Upper lobe of right lung (tissue), 1 donor: ENCODE measurements around the gene CD300H. TPM values are rescaled to one million over a fixed set of nuclear protein-coding genes. Genes with fewer than 3 reads are reported as not detected.
A peak's percentile ranks its signal among the peaks of the same experiment; 100 is the strongest.

ENCODE experiments used
- ATAC-seq: fragments of 200-7000 bp; cut with Tn5 transposase; one replicate; pipeline ENCODE4 v1.9.1; 2020; ENCODE audit warnings: mild to moderate bottlenecking, moderate library complexity
- DNase-seq: peaks from one replicate; pipeline ENCODE4 v3.0.0-alpha.2; 2020
- H3K27ac ChIP-seq: fragments of 200-600 bp; one replicate; pipeline ENCODE4 v1.8.0; 2022
- H3K27me3 ChIP-seq: fragments of 200-600 bp; one replicate; pipeline ENCODE4 v1.8.0; 2022; ENCODE audit warnings: mild to moderate bottlenecking
- H3K36me3 ChIP-seq: fragments of 200-600 bp; one replicate; pipeline ENCODE4 v1.8.0; 2022
- H3K4me1 ChIP-seq: fragments of 200-600 bp; one replicate; pipeline ENCODE4 v1.8.0; 2022
- H3K4me3 ChIP-seq: fragments of 200-600 bp; one replicate; pipeline ENCODE4 v1.8.0; 2022; ENCODE audit warnings: mild to moderate bottlenecking
- H3K9me3 ChIP-seq: fragments of 200-600 bp; one replicate; pipeline ENCODE4 v1.8.0; 2022
- CTCF ChIP-seq: fragments of 200-600 bp; IDR thresholded peaks from one replicate; pipeline ENCODE4 v1.8.0; 2022; ENCODE audit warnings: antibody characterized with exemption
- intact Hi-C: fragments of 100-400 bp; cut with DNase I; formaldehyde crosslinking; loops from one replicate; pipeline ENCODE4 v1.11.0; 2022
- total RNA-seq: library from RNA; stranded (reverse); fragmentation: NEBNext Ultra II Directional; extraction: Animal tissue kit (Norgen Biotek cat#: 25700); gene quantifications from one replicate; pipeline ENCODE4 v1.2.1, GENCODE V29; 2021
- donor health status: DM: no; HTN: yes; CAD: no; lungs with severe emphysema.

Gene CD300H
- total RNA-seq, 1 donor from 2014 or later: not detected

GRCh38 chr17:74542166-74542565, 25.1 kb downstream of the CD300H start:
- no peak overlapping the region for H3K4me3 ChIP-seq
- no peaks in the 10 kb centered on the region for H3K27me3 ChIP-seq
- ATAC-seq: no peak
- DNase-seq: no peak
- TF ChIP-seq CTCF: no peak
- H3K4me1 ChIP-seq: no peaks in the 10 kb centered on the region
- no peaks in the 10 kb centered on the region for H3K36me3 ChIP-seq
- H3K27ac ChIP-seq: no peak overlapping the region
- intact Hi-C loops: no loop called here
- H3K9me3 ChIP-seq: no peaks in the 10 kb centered on the region

GRCh38 chr17:74541176-74542111, 25.9 kb downstream of the CD300H start:
- Histone ChIP-seq H3K27ac (no peak overlapping the region), H3K9me3 (no peaks in the 10 kb centered on the region), H3K27me3 (no peaks in the 10 kb centered on the region), H3K4me1 (no peaks in the 10 kb centered on the region), H3K4me3 (no peak overlapping the region), H3K36me3 (no peaks in the 10 kb centered on the region)
- TF ChIP-seq CTCF: no peak
- intact Hi-C loops: no loop called here
- ATAC-seq (no peak), DNase-seq (peak; percentile 43)

GRCh38 chr17:74539281-74539820, 28.0 kb downstream of the CD300H start:
- peak; percentile 51 for DNase-seq

DNA sequence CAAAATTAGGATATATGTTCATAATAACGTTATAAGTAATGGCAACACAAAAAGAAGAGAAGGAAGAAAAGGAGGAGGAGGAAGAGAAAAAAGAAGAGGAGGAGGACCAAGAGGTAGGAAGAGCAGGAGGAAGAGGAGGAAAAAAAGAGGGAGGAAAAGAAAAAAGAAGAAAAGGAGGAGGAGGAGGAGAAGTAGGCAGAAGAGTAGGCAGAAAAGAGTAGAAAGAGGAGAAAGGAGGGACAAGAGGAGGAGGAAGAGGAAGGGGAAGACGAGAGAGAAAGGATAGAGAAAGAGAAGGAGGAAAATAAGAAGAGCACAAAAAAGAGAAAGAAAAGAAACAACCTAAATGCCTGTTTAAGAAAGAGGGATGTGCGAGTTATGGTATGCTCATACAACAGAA, 30.4 kb downstream of the CD300H start:
- no peaks in the 10 kb centered on the region for H3K36me3 ChIP-seq
- no peaks in the 10 kb centered on the region for H3K9me3 ChIP-seq
- DNase-seq (no peak), ATAC-seq (no peak)
- H3K27me3 ChIP-seq: peaks cover 6% of the 10 kb centered on the region
- no peaks in the 10 kb centered on the region for H3K4me1 ChIP-seq
- H3K4me3 ChIP-seq: no peak overlapping the region
- no peak overlapping the region for H3K27ac ChIP-seq
- TF ChIP-seq CTCF: no peak
- intact Hi-C loops: no loop called here

More at GRCh38 chr17:74539281-74539820, 28.0 kb downstream of the CD300H start:
- Histone ChIP-seq H3K27ac (no peak overlapping the region), H3K27me3 (peaks cover 2% of the 10 kb centered on the region), H3K4me3 (no peak overlapping the region), H3K36me3 (no peaks in the 10 kb centered on the region), H3K9me3 (no peaks in the 10 kb centered on the region), H3K4me1 (no peaks in the 10 kb centered on the region)
- TF ChIP-seq CTCF: no peak
- ATAC-seq: peak; percentile 5
- intact Hi-C loops: no loop called here

DNA sequence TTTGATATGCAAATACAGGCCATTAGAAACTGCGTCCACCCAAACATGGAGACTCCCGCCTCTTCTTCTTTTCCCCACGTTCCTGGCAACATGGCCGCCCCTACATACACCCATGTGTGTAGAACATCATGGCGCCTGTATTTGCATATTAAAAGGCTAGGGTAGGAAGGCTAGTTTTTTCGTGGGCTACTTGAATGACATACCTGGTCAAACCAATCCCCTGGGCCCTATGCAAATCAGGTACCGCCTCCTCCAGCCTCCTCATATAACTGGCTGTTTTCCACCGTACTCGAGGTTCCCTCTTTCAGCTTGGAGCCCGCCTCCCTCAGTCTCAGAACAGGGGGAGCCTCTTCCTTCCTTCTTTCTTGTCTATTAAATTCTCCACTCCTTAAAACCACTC, 35.2 kb downstream of the CD300H start:
- H3K27ac ChIP-seq: peak overlapping the region; percentile 8
- H3K27me3 ChIP-seq: peaks cover 6% of the 10 kb centered on the region
- ATAC-seq (peak; percentile 89), DNase-seq (no peak)
- peak overlapping the region; percentile 36 for H3K4me3 ChIP-seq
- no peak for TF ChIP-seq CTCF
- no peaks in the 10 kb centered on the region for H3K9me3 ChIP-seq
- H3K4me1 ChIP-seq: no peaks in the 10 kb centered on the region
- H3K36me3 ChIP-seq: no peaks in the 10 kb centered on the region
- intact Hi-C loops: no loop called here
